Panc1 (cell line): ENCODE measurements around the gene INTS3.

Source experiments
- CTCF ChIP-seq: fragments of 450-650 bp; IDR thresholded peaks from 2 replicates; pipeline ENCODE4 v1.5.1; 2017; ENCODE audit warnings: mild to moderate bottlenecking
- REST ChIP-seq, 2 experiments: IDR thresholded peaks; 2 replicates each; pipeline ENCODE4 v1.6.1; 2011 to 2012; ENCODE audit warnings: low read depth in 2 of 2, control low read depth in 1 of 2, low read length in 1 of 2, mild to moderate bottlenecking in 1 of 2, moderate library complexity in 1 of 2; ENCODE audit not compliant: insufficient read depth in 1 of 2

- TF ChIP-seq CTCF = no peak
- no peak for TF ChIP-seq REST (IDR thresholded peaks at IDR 0.05; ENCODE audit: insufficient read depth in 1 of 2, low read depth in 2 of 2, low read length in 1 of 2)
Measured at GRCh38 chr1:153697191-153698019, 30.4 kb upstream of the INTS3 start.
